Upper lobe of right lung (tissue), 1 donor: Measurements from ENCODE around the gene CTDSP1. TPM values are rescaled to one million over a fixed set of nuclear protein-coding genes. Genes with fewer than 3 reads are reported as not detected.
A peak's percentile ranks its signal among the peaks of the same experiment; 100 is the strongest.

Experiments
- ATAC-seq: fragments of 200-7000 bp; cut with Tn5 transposase; one replicate; pipeline ENCODE4 v1.9.1; 2020; ENCODE audit warnings: mild to moderate bottlenecking, moderate library complexity
- DNase-seq: peaks from one replicate; pipeline ENCODE4 v3.0.0-alpha.2; 2020
- H3K27ac ChIP-seq: fragments of 200-600 bp; one replicate; pipeline ENCODE4 v1.8.0; 2022
- H3K27me3 ChIP-seq: fragments of 200-600 bp; one replicate; pipeline ENCODE4 v1.8.0; 2022; ENCODE audit warnings: mild to moderate bottlenecking
- H3K36me3 ChIP-seq: fragments of 200-600 bp; one replicate; pipeline ENCODE4 v1.8.0; 2022
- H3K4me1 ChIP-seq: fragments of 200-600 bp; one replicate; pipeline ENCODE4 v1.8.0; 2022
- H3K4me3 ChIP-seq: fragments of 200-600 bp; one replicate; pipeline ENCODE4 v1.8.0; 2022; ENCODE audit warnings: mild to moderate bottlenecking
- H3K9me3 ChIP-seq: fragments of 200-600 bp; one replicate; pipeline ENCODE4 v1.8.0; 2022
- intact Hi-C: fragments of 100-400 bp; cut with DNase I; formaldehyde crosslinking; loops from one replicate; pipeline ENCODE4 v1.11.0; 2022
- microRNA-seq: library from miRNA; unstranded; fragments of <30 nt; microRNA quantifications from one replicate; pipeline ENCODE4 v1.2.0, GENCODE V29; 2020; ENCODE audit warnings: borderline microRNAs expressed
- total RNA-seq: library from RNA; stranded (reverse); fragmentation: NEBNext Ultra II Directional; extraction: Animal tissue kit (Norgen Biotek cat#: 25700); gene quantifications from one replicate; pipeline ENCODE4 v1.2.1, GENCODE V29; 2021
- TF ChIP-seq, protein P1 (sequence below): fragments of 200-600 bp; IDR thresholded peaks from one replicate; pipeline ENCODE4 v1.8.0; 2022; ENCODE audit warnings: antibody characterized with exemption
- donor health status: DM: no; HTN: yes; CAD: no; lungs with severe emphysema.

Gene CTDSP1
- total RNA-seq, 1 donor from 2014 or later, result 169 TPM

DNA sequence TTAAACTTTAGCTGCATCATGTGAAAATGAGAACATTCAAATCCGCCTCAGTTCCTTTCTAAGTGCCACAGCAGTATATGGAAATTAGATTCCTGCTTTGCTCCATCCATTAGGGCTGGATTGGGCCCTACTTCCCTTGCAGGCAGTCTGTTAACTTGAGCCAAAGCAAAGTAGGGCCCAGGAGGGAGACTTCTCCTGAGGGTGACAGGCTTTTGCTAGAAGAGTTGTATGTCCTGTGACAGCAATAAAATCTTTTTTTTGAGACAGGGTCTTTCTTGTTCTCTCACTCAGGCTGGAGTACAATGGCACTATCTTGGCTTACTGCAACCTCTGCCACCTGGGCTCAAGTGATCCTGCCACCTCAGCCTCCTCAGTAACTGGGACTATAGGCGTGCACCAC is 47.4 kb downstream of the CTDSP1 start:
- Histone ChIP-seq H3K27ac (no peak overlapping the region), H3K4me1 (no peaks in the 10 kb centered on the region), H3K9me3 (no peaks in the 10 kb centered on the region), H3K27me3 (no peaks in the 10 kb centered on the region), H3K36me3 (peaks cover 30% of the 10 kb centered on the region), H3K4me3 (no peak overlapping the region)
- TF ChIP-seq, protein P1, sequence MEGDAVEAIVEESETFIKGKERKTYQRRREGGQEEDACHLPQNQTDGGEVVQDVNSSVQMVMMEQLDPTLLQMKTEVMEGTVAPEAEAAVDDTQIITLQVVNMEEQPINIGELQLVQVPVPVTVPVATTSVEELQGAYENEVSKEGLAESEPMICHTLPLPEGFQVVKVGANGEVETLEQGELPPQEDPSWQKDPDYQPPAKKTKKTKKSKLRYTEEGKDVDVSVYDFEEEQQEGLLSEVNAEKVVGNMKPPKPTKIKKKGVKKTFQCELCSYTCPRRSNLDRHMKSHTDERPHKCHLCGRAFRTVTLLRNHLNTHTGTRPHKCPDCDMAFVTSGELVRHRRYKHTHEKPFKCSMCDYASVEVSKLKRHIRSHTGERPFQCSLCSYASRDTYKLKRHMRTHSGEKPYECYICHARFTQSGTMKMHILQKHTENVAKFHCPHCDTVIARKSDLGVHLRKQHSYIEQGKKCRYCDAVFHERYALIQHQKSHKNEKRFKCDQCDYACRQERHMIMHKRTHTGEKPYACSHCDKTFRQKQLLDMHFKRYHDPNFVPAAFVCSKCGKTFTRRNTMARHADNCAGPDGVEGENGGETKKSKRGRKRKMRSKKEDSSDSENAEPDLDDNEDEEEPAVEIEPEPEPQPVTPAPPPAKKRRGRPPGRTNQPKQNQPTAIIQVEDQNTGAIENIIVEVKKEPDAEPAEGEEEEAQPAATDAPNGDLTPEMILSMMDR, result no peak
- DNase-seq (no peak), ATAC-seq (no peak)
- intact Hi-C loops, result no loop called here

DNA sequence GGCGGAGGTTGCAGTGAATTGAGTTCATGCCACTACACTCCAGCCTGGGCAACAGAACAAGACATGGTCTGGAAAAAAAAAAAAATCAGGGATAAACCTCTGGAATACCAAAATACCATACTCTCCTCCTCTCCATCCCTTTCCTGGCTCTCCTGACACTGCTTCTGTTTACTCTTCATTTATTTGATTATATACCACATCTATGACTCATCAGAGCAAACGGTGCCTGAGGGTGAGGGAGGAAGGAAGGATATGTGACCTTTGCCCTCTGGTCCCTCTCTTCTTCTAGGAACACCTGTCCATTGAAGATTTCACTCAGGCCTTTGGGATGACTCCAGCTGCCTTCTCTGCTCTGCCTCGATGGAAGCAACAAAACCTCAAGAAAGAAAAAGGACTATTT is 49.3 kb downstream of the CTDSP1 start:
- TF ChIP-seq, protein P1, result no peak
- H3K9me3 ChIP-seq, result no peaks in the 10 kb centered on the region
- H3K4me1 ChIP-seq, result no peaks in the 10 kb centered on the region
- H3K27ac ChIP-seq, result no peak overlapping the region
- no peak overlapping the region for H3K4me3 ChIP-seq
- intact Hi-C loops, result no loop called here
- DNase-seq, result no peak
- peaks cover 36% of the 10 kb centered on the region for H3K36me3 ChIP-seq
- H3K27me3 ChIP-seq, result no peaks in the 10 kb centered on the region
- ATAC-seq, result no peak

DNA sequence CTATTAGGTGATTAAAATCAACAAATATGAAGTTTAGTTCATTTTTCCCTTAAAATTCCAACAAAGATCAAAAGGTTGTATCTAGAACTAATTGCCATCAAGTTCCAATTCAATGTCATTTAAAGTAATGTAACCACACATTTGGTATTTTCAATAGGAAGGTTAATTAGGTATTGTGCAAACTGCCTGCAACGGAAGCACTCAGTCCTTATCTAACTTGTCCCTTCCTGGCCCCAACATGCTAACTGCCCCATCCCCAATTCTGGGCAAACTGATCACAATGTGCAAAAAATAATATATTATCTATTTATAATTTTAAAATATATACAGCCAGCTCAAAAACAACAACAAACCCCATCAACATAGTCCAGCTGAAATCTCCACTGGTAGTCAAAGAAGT is 52.4 kb downstream of the CTDSP1 start:
- no peak for ATAC-seq
- intact Hi-C loops, result no loop called here

More for the DNA sequence above, 52.4 kb downstream of the CTDSP1 start:
- Histone ChIP-seq H3K36me3 (peaks cover 67% of the 10 kb centered on the region), H3K4me1 (no peaks in the 10 kb centered on the region), H3K27ac (no peak overlapping the region), H3K27me3 (no peaks in the 10 kb centered on the region), H3K4me3 (no peak overlapping the region), H3K9me3 (no peaks in the 10 kb centered on the region)
- no peak for DNase-seq
- TF ChIP-seq, protein P1, result no peak

Small RNAs within 50 kb of the gene (microRNA-seq; reads per million reads assigned to microRNA genes)
- 45,358 reads per million, percentile 99 among the genes with 10 or more reads in this experiment for gene MIR26B

Other genes starting within 250 kb of the CTDSP1 start
- gene CXCR1, start 232.9 kb upstream of the CTDSP1 start, total RNA-seq, result 5.3 TPM
- 357 TPM for gene ARPC2, start 182.7 kb upstream of the CTDSP1 start, total RNA-seq
- gene GPBAR1, start 138.9 kb upstream of the CTDSP1 start, total RNA-seq, result 2.6 TPM
- gene AAMP, start 129.7 kb upstream of the CTDSP1 start, total RNA-seq, result 55.9 TPM
- 65.4 TPM for gene PNKD, start 129.3 kb upstream of the CTDSP1 start, total RNA-seq
- gene TMBIM1, start 107.4 kb upstream of the CTDSP1 start, total RNA-seq, result 281 TPM
- gene CATIP, start 43.0 kb upstream of the CTDSP1 start, total RNA-seq, result 0.64 TPM
- gene SLC11A1, start 17.6 kb upstream of the CTDSP1 start, total RNA-seq, result 302 TPM
- not detected for gene VIL1, start 19.3 kb downstream of the CTDSP1 start, total RNA-seq
- gene USP37, start 168.5 kb downstream of the CTDSP1 start, total RNA-seq, result 13.8 TPM
- 30.9 TPM for gene CNOT9, start 169.0 kb downstream of the CTDSP1 start, total RNA-seq
- gene PLCD4, start 208.0 kb downstream of the CTDSP1 start, total RNA-seq, result 1.0 TPM